CD4-positive, CD25-positive, alpha-beta regulatory T cell (primary cell): ENCODE measurements around the gene LTBP4. TPM values are rescaled to one million over a fixed set of nuclear protein-coding genes. Genes with fewer than 3 reads are reported as not detected.

Source experiments
- ATAC-seq, 2 donors: fragments of 150-1000 bp; cut with Tn5 transposase; one replicate each; pipeline ENCODE4 v1.10.0; 2021; ENCODE audit warnings: low read depth in 2 of 2, moderate number of reproducible peaks in 2 of 2, moderate library complexity in 1 of 2
- DNase-seq, 3 donors: peaks; one replicate each; pipeline versions ENCODE4 v3.0.0 to v3.0.0-alpha.2; 2012 to 2022; ENCODE audit warnings: mixed read lengths in 1 of 3
- H3K27ac ChIP-seq: one replicate; pipeline ENCODE4 v1.7.0; 2013; ENCODE audit warnings: mild to moderate bottlenecking, low read length; ENCODE audit not compliant: insufficient read depth, poor library complexity, severe bottlenecking
- H3K27me3 ChIP-seq: one replicate; pipeline ENCODE4 v1.7.0; 2013; ENCODE audit warnings: low read length; ENCODE audit not compliant: control insufficient read depth, insufficient read depth
- H3K36me3 ChIP-seq: one replicate; pipeline ENCODE4 v1.7.0; 2013; ENCODE audit warnings: mild to moderate bottlenecking, low read length, moderate library complexity; ENCODE audit not compliant: control insufficient read depth, insufficient read depth
- H3K4me1 ChIP-seq: 2 replicates; pipeline ENCODE4 v1.7.0; 2013; ENCODE audit warnings: mild to moderate bottlenecking, low read length; ENCODE audit not compliant: insufficient read depth, control insufficient read depth, poor library complexity, severe bottlenecking
- H3K4me3 ChIP-seq: one replicate; pipeline ENCODE4 v1.7.0; 2013; ENCODE audit warnings: low read depth, mild to moderate bottlenecking, low read length, moderate library complexity
- H3K9me3 ChIP-seq, 2 experiments: 1 replicate in 1 of 2; 2 replicates in 1 of 2; pipeline ENCODE4 v1.7.0; 2013; ENCODE audit warnings: low read length in 2 of 2, mild to moderate bottlenecking in 1 of 2, moderate library complexity in 1 of 2; ENCODE audit not compliant: control insufficient read depth in 2 of 2
- H3K27ac Mint-ChIP-seq, 3 donors: one replicate each; pipeline ENCODE4 v1.8.0; 2020 to 2022; ENCODE audit warnings: mild to moderate bottlenecking in 3 of 3, mixed read lengths in 3 of 3, moderate library complexity in 2 of 3
- H3K27me3 Mint-ChIP-seq: one replicate; pipeline ENCODE4 v1.8.0; 2022; ENCODE audit warnings: mild to moderate bottlenecking, mixed read lengths
- H3K36me3 Mint-ChIP-seq: one replicate; pipeline ENCODE4 v1.8.0; 2020; ENCODE audit warnings: mixed read lengths
- H3K4me1 Mint-ChIP-seq, 4 donors: one replicate each; pipeline ENCODE4 v1.8.0; 2020 to 2022; ENCODE audit warnings: mixed read lengths in 4 of 4, mild to moderate bottlenecking in 1 of 4
- H3K4me3 Mint-ChIP-seq, 4 donors: one replicate each; pipeline ENCODE4 v1.8.0; 2020 to 2022; ENCODE audit warnings: mild to moderate bottlenecking in 4 of 4, mixed read lengths in 4 of 4, moderate library complexity in 3 of 4
- H3K9me3 Mint-ChIP-seq, 7 donors: one replicate each; pipeline ENCODE4 v1.8.0; 2020 to 2022; ENCODE audit warnings: mixed read lengths in 7 of 7, mild to moderate bottlenecking in 3 of 7, moderate library complexity in 2 of 7
- polyA plus RNA-seq, 4 donors: library from polyadenylated mRNA; unstranded; fragments of 300-500 nt; fragmentation: Illumina TruSeq; gene quantifications; one replicate each; pipeline ENCODE4 v1.2.3, GENCODE V29; 2021
- total RNA-seq: library from RNA; stranded (reverse); gene quantifications from one replicate; pipeline ENCODE4 v1.2.3, GENCODE V29; 2022

LTBP4 gene, protein sequence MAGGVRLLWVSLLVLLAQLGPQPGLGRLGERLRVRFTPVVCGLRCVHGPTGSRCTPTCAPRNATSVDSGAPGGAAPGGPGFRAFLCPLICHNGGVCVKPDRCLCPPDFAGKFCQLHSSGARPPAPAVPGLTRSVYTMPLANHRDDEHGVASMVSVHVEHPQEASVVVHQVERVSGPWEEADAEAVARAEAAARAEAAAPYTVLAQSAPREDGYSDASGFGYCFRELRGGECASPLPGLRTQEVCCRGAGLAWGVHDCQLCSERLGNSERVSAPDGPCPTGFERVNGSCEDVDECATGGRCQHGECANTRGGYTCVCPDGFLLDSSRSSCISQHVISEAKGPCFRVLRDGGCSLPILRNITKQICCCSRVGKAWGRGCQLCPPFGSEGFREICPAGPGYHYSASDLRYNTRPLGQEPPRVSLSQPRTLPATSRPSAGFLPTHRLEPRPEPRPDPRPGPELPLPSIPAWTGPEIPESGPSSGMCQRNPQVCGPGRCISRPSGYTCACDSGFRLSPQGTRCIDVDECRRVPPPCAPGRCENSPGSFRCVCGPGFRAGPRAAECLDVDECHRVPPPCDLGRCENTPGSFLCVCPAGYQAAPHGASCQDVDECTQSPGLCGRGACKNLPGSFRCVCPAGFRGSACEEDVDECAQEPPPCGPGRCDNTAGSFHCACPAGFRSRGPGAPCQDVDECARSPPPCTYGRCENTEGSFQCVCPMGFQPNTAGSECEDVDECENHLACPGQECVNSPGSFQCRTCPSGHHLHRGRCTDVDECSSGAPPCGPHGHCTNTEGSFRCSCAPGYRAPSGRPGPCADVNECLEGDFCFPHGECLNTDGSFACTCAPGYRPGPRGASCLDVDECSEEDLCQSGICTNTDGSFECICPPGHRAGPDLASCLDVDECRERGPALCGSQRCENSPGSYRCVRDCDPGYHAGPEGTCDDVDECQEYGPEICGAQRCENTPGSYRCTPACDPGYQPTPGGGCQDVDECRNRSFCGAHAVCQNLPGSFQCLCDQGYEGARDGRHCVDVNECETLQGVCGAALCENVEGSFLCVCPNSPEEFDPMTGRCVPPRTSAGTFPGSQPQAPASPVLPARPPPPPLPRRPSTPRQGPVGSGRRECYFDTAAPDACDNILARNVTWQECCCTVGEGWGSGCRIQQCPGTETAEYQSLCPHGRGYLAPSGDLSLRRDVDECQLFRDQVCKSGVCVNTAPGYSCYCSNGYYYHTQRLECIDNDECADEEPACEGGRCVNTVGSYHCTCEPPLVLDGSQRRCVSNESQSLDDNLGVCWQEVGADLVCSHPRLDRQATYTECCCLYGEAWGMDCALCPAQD (N-terminal part only)
- 115 TPM for total RNA-seq
- 10 to 100 TPM; 20.7 to 32.0 (median 26.7) TPM for polyA plus RNA-seq

DNA sequence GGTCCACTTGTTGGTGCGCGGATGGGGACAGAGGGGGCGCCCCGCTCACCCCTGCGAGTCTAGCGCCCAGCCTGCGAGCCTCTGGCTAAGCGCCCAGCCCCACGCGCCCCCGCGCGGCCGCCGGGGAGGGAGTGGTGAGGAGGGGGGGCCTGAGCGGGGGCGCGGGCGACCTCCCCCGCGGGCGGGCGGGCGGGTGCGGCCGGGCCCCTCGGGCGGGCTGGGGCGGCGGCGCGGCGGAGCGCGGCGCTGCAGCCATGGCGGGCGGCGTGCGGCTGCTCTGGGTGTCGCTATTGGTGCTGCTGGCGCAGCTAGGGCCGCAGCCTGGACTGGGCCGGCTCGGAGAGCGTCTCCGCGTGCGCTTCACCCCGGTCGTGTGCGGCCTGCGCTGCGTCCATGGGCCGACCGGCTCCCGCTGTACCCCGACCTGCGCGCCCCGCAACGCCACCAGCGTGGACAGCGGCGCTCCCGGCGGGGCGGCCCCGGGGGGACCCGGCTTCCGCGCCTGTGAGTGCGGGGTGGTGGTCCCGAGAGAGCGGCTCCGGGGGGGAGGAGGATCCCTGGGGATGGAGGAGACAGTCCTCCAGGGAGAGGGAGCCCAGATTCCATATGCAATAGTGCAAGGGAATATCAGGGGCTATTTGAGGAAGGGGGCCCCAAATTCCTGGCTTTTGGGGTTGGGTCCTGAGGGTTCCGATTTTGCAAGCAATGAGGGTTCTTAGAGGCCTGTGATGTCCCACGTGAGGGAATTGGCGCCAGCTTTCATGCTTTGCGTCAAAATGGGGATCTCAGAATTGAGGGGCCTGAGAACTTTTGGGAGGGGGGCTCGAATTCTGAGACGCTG, at the start of gene LTBP4:
LTBP4 (plus strand) TSS at position 236 of the 841 bp plus-strand sequence; CDS start at position 255, 19 bp downstream.
- Histone ChIP-seq H3K4me3 (no peak within 1 kb of the TSS), H3K4me1 (peaks cover 90% of the 10 kb centered on the region), H3K9me3 (no peaks in the 10 kb centered on the region), H3K36me3 (no peaks in the 10 kb centered on the region), H3K27ac (no peak within 1 kb of the TSS), H3K27me3 (peaks cover 11% of the 10 kb centered on the region)
- H3K36me3 Mint-ChIP-seq = no peaks in the 10 kb centered on the region
- peaks cover 51% of the 10 kb centered on the region for H3K27me3 Mint-ChIP-seq
- peaks cover 9 to 74% (median 40%) of the 10 kb centered on the region in 4 donors for H3K4me1 Mint-ChIP-seq
- ATAC-seq (no peak), DNase-seq (peak in 1 of 3 donors; percentile 33)
- H3K9me3 Mint-ChIP-seq = peaks cover 0 to 2% (median 0%) of the 10 kb centered on the region in 7 donors
- H3K4me3 Mint-ChIP-seq = peak within 1 kb of the TSS; percentile 71 to 78 (median 75)
- peak within 1 kb of the TSS in 2 of 3 donors; percentile 20 to 81 for H3K27ac Mint-ChIP-seq

DNA sequence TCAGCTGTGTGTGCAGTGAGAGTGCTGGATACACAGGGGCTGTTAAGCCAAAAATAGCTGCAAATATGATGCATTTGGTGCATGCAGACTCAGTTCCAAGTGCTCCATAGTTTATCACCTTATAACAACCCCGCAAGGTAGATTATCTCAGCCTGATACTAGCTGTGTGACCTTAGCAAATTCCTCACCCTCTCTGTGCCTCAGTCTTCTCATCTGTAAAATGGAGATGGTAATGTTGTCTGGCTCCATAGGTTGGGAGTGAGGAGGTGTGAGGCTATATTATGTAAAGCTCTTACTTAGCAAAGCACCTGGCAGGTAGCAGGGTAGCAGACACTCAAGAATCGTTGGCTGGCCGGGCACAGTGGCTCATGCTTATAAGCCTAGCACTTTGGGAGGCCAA, 48.3 kb upstream of the LTBP4 start:
- no peak overlapping the region for H3K27ac Mint-ChIP-seq
- H3K36me3 ChIP-seq = no peaks in the 10 kb centered on the region
- peaks cover 0 to 3% (median 0%) of the 10 kb centered on the region in 7 donors for H3K9me3 Mint-ChIP-seq
- no peaks in the 10 kb centered on the region for H3K9me3 ChIP-seq
- H3K4me1 ChIP-seq = peaks cover 5% of the 10 kb centered on the region
- H3K27ac ChIP-seq = no peak overlapping the region
- peaks cover 75% of the 10 kb centered on the region for H3K27me3 Mint-ChIP-seq
- no peak overlapping the region for H3K4me3 ChIP-seq
- H3K27me3 ChIP-seq = peaks cover 11% of the 10 kb centered on the region
- DNase-seq (no peak), ATAC-seq (no peak)
- H3K4me3 Mint-ChIP-seq = no peak overlapping the region
- no peaks in the 10 kb centered on the region for H3K36me3 Mint-ChIP-seq
- H3K4me1 Mint-ChIP-seq = peaks cover 0 to 10% (median 5%) of the 10 kb centered on the region in 4 donors

DNA sequence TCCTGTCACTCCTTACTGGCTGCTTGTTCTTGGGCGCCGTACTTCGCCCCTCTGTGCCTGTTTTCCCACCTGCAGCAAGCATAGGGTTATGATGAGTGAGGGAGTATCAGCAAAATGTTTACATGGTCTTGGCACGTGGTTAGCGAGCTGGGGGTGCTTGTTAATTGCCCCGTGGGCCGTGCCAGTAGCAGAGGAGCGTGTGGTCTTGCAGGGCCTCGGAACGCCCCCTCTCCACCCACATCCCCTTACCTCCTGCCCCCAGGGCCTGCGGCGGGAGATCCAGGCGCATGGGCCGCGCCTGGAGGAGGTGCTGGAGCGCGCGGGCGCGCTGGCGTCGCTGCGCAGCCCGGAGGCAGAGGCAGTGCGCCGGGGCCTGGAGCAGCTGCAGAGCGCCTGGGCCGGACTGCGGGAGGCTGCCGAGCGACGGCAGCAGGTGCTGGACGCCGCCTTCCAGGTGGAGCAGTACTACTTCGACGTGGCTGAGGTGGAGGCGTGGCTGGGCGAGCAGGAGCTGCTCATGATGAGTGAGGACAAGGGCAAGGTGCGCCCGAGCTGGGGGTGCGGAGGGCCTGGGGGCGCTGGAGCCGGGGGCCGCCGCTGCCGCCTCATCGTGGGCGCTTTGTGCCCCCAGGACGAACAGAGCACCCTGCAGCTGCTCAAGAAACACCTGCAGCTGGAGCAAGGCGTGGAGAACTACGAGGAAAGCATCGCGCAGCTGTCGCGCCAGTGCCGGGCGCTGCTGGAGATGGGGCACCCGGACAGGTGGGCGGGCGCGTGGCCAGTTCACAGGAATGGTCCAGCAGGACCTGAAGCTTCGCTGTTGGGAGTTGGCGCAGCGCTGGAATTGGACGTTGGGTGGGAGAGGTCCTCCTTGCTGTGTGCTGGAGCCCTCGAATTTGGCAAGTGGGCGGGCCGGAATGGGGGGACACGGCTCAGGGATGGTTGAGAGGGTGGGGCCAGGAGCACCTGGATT, 47.0 kb upstream of the LTBP4 start:
- Histone ChIP-seq H3K4me1 (no peaks in the 10 kb centered on the region), H3K27me3 (peaks cover 8% of the 10 kb centered on the region), H3K36me3 (no peaks in the 10 kb centered on the region), H3K27ac (no peak overlapping the region), H3K9me3 (no peaks in the 10 kb centered on the region), H3K4me3 (no peak overlapping the region)
- Mint-ChIP-seq H3K4me3 (no peak overlapping the region), H3K4me1 (peaks cover 0 to 5% (median 4%) of the 10 kb centered on the region in 4 donors), H3K36me3 (no peaks in the 10 kb centered on the region), H3K27me3 (peaks cover 73% of the 10 kb centered on the region), H3K9me3 (peaks cover 0 to 1% (median 0%) of the 10 kb centered on the region in 7 donors), H3K27ac (no peak overlapping the region)
- DNase-seq (no peak), ATAC-seq (no peak)

DNA sequence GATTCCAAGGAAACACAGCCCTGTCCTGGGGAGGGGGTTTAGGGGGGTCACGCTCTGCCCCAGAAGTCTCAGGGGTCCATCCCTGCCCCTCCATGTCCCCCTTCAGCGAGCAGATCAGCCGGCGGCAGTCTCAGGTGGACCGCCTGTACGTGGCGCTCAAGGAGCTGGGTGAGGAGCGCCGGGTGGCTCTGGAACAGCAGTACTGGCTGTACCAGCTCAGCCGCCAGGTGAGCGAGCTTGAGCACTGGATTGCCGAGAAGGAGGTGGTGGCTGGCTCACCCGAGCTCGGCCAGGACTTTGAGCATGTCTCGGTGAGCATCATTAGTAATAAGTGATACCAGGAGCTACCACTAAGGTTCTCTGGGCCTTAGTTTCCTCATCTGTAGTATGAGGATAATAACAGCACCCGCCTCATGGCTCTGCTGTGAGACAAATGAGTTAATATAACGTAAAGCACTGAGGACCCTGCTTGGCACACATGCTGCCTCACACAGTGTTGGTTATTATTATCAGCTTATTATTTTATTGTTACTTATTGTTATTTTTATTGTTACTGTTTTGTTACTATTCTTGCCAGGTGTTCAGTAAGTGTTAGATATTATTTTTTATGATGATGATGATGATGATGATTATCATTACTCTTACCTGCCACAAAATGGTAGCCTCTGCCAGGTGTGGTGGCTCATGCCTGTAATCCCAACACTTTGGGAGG, 45.0 kb upstream of the LTBP4 start:
- Mint-ChIP-seq H3K27ac (no peak overlapping the region), H3K4me3 (no peak overlapping the region), H3K27me3 (peaks cover 65% of the 10 kb centered on the region), H3K4me1 (peaks cover 0 to 5% (median 0%) of the 10 kb centered on the region in 4 donors), H3K9me3 (peaks cover 0 to 2% (median 0%) of the 10 kb centered on the region in 7 donors), H3K36me3 (no peaks in the 10 kb centered on the region)
- Histone ChIP-seq H3K9me3 (no peaks in the 10 kb centered on the region), H3K27ac (no peak overlapping the region), H3K36me3 (no peaks in the 10 kb centered on the region), H3K4me3 (no peak overlapping the region), H3K4me1 (no peaks in the 10 kb centered on the region), H3K27me3 (peaks cover 8% of the 10 kb centered on the region)
- DNase-seq (no peak), ATAC-seq (no peak)

DNA sequence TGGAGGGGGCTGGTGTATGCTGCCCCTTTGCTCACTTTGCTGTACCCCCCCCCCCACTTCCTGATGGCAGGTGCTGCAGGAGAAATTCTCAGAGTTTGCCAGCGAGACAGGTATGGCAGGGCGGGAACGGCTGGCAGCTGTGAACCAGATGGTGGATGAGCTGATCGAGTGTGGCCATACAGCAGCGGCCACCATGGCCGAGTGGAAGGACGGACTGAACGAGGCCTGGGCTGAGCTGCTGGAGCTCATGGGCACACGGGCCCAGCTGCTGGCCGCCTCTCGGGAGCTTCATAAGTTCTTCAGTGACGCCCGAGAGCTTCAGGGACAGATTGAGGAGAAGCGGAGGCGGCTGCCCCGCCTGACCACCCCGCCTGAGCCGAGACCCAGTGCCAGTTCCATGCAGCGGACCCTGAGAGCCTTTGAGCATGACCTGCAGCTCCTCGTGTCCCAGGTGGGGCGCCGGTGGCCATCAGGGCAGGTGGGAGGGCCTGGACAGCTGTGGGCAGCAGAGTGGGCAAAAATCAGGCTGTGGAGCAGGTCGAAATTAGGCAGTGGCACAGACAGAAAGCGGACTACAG, 44.1 kb upstream of the LTBP4 start:
- Mint-ChIP-seq H3K9me3 (peaks cover 0 to 2% (median 0%) of the 10 kb centered on the region in 7 donors), H3K4me3 (no peak overlapping the region)

More for the DNA sequence above, 44.1 kb upstream of the LTBP4 start:
- Histone ChIP-seq H3K4me3 (no peak overlapping the region), H3K36me3 (no peaks in the 10 kb centered on the region), H3K27me3 (peaks cover 8% of the 10 kb centered on the region), H3K4me1 (no peaks in the 10 kb centered on the region), H3K9me3 (no peaks in the 10 kb centered on the region), H3K27ac (no peak overlapping the region)
- H3K4me1 Mint-ChIP-seq = peaks cover 0 to 5% (median 2%) of the 10 kb centered on the region in 4 donors
- DNase-seq (no peak), ATAC-seq (no peak)
- peaks cover 63% of the 10 kb centered on the region for H3K27me3 Mint-ChIP-seq
- no peak overlapping the region for H3K27ac Mint-ChIP-seq
- H3K36me3 Mint-ChIP-seq = no peaks in the 10 kb centered on the region
